Inferior parietal cortex (tissue), 1 donor: ENCODE results near the gene WFS1.

Experiments
- DNase-seq: peaks from one replicate; pipeline ENCODE4 v3.0.0-alpha.2; 2016; ENCODE audit errors: extremely low spot score

WFS1 gene

GRCh38 chr4:6338951-6339817, 69.5 kb downstream of the WFS1 start:
- no peak for DNase-seq

DNA sequence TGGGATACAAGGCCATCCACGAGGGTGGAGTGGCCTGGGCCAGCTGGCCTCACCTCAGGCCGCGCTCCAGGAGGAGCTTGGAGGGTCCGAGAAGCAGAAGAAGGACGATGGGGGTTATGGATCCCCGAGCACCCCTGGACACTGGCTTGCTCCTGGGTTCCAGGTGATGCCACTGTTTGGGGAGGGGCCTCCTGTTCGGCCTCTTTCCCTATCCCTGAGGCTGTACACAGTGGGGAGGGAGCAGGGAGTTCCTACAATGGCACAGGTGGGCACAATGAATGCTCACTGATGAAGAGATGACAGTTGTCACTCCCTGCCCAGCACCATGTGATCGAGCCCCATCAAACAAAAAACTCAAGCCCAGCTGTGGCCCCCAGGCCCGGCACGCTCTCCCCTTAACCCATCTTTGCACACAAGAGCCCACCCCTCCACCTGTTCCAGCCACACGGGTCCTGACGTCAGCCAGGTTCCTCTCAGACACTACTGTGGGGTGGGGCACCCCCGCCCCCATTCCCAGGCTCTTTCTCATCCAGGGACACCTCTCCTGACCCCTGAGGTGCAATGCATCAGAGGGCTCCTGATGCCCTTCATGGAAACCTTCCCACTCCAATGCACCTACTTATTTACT, 70.3 kb downstream of the WFS1 start:
- no peak for DNase-seq

GRCh38 chr4:6340446-6341015, 70.9 kb downstream of the WFS1 start:
- no peak for DNase-seq

DNA sequence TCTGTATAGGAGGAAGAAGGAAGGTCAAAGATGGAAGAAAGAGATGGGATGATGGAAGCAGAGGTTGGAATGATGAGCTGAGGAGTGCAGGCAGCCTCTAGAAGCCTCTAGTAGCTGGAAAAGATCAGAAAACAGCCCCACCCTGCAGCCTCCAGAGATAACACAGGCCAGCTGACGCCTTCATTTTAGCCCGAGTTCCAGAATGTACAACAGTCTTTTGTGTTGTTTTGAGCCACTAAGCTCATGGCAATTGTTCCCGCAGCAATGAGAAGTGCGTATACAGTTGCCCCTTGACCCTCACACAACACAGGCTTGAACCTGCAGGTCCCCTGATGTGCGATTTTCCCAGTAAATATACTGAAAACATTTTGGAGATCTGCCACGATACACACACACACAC, 72.0 kb downstream of the WFS1 start:
- no peak for DNase-seq

- peak; percentile 76 for DNase-seq
Measured at GRCh38 chr4:6342530-6343293, 73.1 kb downstream of the WFS1 start.

DNA sequence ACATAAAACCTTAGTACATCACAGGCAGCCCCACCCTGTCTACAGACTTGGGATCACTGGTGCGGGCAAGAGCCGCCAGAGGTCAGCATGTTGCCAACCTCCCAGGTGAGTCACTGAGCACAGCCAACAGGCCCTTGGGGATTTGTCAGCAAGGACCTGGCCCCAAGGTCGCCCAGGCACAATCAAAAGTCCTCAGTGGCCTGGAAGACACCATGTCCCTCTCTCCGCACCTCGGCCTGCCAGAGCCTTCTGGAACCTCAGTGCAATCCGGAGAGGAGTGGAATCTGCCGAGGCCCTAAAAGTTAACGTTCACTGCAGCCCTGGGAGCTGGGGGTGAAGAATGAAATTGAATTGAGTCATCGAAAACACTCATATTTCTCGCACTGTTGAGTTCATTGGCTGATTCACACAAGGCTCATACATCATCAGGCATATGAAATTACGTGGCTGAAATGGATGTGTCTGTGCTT, 74.3 kb downstream of the WFS1 start:
- no peak for DNase-seq

DNA sequence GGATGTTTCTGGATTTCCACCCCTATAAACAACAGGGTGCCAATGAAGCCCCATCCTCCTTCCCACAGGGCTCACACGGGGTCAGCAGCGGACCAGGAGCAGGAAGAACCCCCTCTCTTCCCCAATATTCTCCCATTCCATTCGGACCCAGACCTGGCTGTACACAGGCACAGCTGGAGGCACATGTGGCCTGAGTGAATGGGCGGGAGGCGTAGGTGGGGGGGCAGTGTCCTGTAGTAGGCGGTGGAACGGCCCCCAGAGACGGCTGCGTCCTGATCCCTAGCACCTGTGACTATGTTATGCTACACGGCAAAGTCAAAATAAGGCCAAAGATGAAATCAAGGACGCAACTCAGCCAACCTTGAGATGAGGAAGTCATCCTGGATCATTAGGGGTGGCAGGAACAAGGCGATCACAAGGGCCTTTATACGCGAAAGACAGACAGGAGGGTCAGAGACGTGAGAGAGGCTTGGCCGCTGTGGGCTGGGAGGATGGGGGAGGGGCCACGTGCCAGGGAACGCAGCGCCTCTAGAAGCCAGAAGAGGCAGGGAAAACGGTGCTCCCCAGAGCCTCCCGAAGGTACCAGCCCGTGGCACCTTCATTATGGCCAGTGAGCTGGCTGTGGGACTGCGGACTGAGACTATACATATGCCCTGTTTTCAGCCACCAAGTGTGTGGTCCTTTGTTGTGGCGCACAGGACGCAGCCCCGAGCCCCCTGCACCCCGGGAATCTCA, 75.6 kb downstream of the WFS1 start:
- no peak for DNase-seq

GRCh38 chr4:6345866-6346265, 76.2 kb downstream of the WFS1 start:
- no peak for DNase-seq

DNA sequence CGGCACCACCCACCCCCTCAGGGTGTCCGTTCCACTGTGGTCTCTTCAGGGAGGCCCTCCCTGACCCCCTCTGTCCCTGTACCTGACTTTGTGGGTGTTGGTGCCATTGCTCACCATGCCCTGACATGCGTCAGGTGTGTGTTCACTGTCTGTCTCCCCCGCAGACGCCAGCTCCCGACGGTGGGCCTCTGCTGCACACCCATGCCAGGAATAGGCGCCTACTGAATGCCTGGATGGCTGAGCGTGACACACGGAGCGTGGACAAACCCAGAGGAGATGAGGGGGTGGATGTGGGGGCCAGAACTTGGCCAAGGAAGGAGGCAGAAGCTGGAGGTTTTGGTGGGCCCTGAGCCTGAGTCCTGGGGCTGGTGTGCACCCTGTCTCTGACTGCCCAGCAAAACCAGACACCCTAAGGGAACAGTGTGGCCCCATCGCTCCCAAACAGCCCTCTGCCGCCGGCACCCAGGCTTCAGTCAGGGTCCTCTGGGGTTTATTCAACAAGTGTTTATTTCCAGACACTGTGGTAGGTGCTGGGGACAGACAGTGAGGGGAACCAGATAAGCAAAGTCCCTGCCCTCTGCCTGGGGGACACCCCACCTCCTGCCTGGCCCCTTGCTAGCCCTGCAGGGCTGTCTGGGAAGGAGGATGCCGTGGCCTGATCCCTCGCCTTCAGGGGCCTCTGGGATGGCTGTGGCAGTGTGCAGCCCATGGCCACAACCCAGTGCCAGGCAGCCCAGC, 76.9 kb downstream of the WFS1 start:
- no peak for DNase-seq

- no peak for DNase-seq
Measured at GRCh38 chr4:6347511-6348045, 77.9 kb downstream of the WFS1 start.

GRCh38 chr4:6348408-6348807, 78.8 kb downstream of the WFS1 start:
- DNase-seq = no peak

- no peak for DNase-seq
Measured at GRCh38 chr4:6349896-6350603, 80.4 kb downstream of the WFS1 start.

DNA sequence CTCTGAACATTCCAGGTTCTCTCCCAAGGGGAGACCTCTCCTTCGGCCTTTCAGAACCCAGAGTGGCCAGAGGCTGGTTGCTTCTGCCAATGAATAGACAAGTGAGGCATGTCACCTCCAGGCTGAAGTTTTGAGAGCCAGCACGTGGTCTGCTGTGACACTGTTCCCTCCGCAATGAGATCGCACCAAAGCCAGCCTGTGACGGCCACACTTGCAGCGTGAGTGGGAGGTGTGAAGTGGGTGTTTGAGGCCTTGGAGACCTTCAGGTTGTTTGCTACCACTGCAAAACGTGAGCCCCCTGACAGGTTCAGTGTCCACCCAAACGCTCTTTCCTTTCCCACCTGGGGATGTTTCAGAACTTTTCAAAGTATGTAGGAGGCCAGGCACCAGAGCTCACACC, 81.0 kb downstream of the WFS1 start:
- DNase-seq = no peak

DNA sequence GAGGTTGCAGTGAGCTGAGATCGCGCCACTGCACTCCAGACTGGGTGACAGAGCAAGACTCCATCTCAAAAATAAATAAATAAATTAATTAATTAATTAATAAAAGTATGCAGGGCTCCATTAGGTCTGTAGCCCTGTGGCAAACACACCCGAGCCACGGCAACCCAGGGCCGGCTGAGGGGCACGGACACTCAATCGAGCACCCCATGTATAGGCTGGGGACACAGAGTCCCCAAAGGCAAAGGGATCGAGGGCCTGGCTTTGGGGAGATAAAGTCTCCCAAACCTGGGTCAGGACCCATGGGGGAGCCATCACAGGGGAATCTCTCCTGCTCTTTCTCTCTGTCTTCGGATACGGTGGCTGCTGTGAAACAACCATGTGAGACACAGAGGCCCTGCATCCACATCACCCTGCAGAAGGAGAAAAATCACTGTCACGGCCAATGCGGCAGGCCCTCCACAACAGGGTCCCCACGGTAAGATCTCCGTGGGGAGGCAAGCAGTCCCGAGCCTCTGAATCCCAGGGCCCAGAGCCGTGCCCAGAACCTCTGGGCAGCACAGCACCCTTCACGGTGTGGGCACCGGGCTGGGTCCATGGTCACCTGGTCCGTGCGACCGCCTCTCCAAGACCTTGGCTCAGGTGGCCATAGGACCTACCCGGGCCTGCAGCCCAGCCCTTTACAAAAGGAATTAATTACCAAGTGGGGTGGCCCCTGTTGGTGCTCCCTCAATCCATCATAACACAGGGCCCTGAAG, 81.8 kb downstream of the WFS1 start:
- DNase-seq = no peak

GRCh38 chr4:6352031-6352692, 82.5 kb downstream of the WFS1 start:
- DNase-seq = no peak
